ENCODE data around the gene CELA3B.
"Not testable (repeated sequence)": the region's sequence is repeated elsewhere in the genome, so short reads cannot be mapped to it uniquely, and the experiment has no call there.

The CELA3B gene

DNA sequence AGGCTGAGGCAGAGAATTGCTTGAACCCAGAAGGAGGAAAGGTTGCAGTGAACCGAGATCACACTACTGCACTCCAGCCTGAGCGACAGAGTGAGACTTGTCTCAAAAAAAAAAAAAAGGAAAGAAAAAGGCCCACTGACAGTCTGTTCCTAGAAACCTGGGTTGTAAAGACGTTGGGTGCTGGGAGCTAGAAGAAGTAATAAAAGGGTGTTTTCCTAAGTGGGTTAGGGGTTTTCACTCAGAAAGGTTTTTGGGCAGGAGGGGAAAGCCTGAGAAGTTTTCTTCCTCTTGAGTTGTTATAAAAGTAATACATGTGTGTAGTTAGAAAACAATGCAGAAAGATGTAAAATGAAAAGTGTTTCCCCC, 50.1 kb downstream of the CELA3B start:
- H3K4me1 ChIP-seq (ENCODE audit: control insufficient read depth, insufficient read depth, low read length), result no peaks in the 10 kb centered on the region
- no peaks in the 10 kb centered on the region for H3K9me3 ChIP-seq (ENCODE audit: control insufficient read depth, insufficient read depth, low read length)
- H3K27me3 ChIP-seq (ENCODE audit: control insufficient read depth, insufficient read depth, low read length), result no peaks in the 10 kb centered on the region
- H3K4me3 ChIP-seq (ENCODE audit: low read depth, low read length), result no peak overlapping the region
- H3K36me3 ChIP-seq (ENCODE audit: control insufficient read depth, insufficient read depth, low read length), result peaks cover 3% of the 10 kb centered on the region
- no peak overlapping the region for H3K9ac ChIP-seq (ENCODE audit: low read depth, low read length)

DNA sequence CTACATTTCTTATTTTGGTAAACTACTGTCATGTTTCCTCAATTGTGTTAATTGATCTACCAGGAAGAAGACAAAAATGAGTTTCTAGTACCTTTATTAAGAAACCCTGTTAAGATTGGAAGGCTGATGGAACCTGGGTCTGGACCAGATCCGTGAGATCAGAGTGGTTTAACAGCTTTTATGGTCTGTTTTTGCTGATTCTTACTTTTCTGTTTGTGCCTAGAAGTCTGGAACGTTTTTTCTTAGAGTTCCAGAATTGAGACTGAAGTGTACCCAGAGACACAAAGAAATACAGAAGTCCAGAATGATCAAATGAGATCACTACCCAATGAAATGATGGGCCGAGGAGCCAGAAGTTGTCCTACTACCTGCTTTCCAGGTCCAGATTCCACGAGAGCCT, 53.2 kb downstream of the CELA3B start:
- Histone ChIP-seq H3K36me3 (ENCODE audit: control insufficient read depth, insufficient read depth, low read length) (peaks cover 3% of the 10 kb centered on the region), H3K27me3 (ENCODE audit: control insufficient read depth, insufficient read depth, low read length) (no peaks in the 10 kb centered on the region), H3K9me3 (ENCODE audit: control insufficient read depth, insufficient read depth, low read length) (no peaks in the 10 kb centered on the region), H3K4me1 (ENCODE audit: control insufficient read depth, insufficient read depth, low read length) (no peaks in the 10 kb centered on the region), H3K9ac (ENCODE audit: low read depth, low read length) (no peak overlapping the region), H3K4me3 (ENCODE audit: low read depth, low read length) (no peak overlapping the region)

DNA sequence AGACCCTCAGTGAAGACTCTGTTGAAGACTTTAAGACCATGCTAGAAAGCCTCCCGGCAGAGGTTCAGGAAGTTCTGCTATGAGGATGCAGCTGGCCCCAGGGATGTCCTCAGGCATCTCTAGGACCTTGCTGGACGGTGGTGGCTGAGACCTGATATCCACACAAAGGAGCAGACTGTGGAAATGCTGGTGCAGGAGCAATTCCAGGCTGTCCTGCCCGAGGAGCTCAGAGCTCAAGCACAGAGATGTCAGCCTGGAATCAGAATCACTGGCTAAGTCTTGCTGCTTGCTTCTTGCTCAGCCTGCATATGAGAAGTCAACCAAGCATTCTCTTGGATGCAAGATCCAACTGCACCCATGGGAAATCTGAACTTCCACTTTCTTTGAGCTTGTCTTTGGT, 53.7 kb downstream of the CELA3B start:
- Histone ChIP-seq H3K27me3 (ENCODE audit: control insufficient read depth, insufficient read depth, low read length) (no peaks in the 10 kb centered on the region), H3K9ac (ENCODE audit: low read depth, low read length) (no peak overlapping the region), H3K4me3 (ENCODE audit: low read depth, low read length) (no peak overlapping the region), H3K36me3 (ENCODE audit: control insufficient read depth, insufficient read depth, low read length) (peaks cover 3% of the 10 kb centered on the region), H3K4me1 (ENCODE audit: control insufficient read depth, insufficient read depth, low read length) (no peaks in the 10 kb centered on the region), H3K9me3 (ENCODE audit: control insufficient read depth, insufficient read depth, low read length) (no peaks in the 10 kb centered on the region)

DNA sequence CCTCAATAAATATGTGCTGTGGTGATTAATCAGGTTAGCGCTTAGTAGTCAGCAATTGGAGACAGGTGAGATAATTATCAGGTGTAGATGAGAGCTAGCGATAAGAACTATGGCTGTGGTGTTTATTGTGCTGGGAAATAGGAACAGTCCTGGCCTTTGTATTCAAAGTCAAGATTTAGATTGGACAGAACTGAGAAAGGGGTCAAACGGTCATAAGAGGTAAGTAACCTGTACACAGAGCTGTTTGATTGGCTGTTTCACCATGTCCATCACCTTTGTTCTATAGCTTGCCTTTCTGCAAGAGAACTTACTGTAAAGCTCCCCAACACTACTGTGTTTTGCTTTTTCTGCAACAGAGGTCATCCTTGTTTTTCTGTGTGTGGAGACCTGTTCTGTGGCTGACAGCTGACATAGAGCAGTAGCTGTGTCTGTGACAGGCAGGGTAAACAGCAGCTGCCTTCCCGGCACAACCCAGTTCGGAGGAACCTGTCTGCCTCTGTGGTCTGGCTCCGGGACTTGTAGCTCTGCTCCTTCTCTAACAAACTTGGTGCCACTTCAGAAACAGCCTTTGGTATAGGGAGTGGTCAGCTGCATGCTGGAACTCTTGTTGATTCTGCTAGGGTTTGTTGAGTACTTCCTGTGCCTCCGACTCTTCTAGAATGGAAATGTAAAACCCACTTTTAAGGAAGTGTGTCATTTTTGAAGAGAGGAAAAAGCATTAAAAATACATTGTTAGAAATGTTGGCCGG, 54.6 kb downstream of the CELA3B start:
- Histone ChIP-seq H3K4me1 (ENCODE audit: control insufficient read depth, insufficient read depth, low read length) (no peaks in the 10 kb centered on the region), H3K36me3 (ENCODE audit: control insufficient read depth, insufficient read depth, low read length) (peaks cover 3% of the 10 kb centered on the region), H3K9me3 (ENCODE audit: control insufficient read depth, insufficient read depth, low read length) (no peaks in the 10 kb centered on the region), H3K4me3 (ENCODE audit: low read depth, low read length) (no peak overlapping the region), H3K27me3 (ENCODE audit: control insufficient read depth, insufficient read depth, low read length) (no peaks in the 10 kb centered on the region), H3K9ac (ENCODE audit: low read depth, low read length) (no peak overlapping the region)

DNA sequence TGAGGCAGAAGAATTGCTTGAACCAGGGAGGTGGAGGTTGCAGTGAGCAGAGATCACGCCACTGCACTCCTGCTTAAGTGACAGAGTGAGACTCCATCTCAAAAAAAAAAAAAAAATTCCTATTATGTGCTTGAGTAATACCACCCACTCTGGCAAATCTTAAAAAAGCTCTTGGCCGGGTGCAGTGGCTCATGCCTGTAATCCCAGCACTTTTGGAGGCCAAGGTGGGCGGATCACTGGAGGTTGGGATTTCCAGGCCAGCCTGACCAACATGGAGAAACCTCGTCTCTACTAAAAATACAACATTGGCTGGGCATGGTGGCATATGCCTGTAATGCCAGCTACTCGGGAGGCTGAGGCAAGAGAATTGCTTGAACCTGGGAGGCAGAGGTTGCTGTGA, 58.0 kb downstream of the CELA3B start:
- H3K9ac ChIP-seq (ENCODE audit: low read depth, low read length); H3K9me3 ChIP-seq (ENCODE audit: control insufficient read depth, insufficient read depth, low read length); H3K4me1 ChIP-seq (ENCODE audit: control insufficient read depth, insufficient read depth, low read length); H3K36me3 ChIP-seq (ENCODE audit: control insufficient read depth, insufficient read depth, low read length); H3K27me3 ChIP-seq (ENCODE audit: control insufficient read depth, insufficient read depth, low read length); H3K4me3 ChIP-seq (ENCODE audit: low read depth, low read length): not testable (repeated sequence)

DNA sequence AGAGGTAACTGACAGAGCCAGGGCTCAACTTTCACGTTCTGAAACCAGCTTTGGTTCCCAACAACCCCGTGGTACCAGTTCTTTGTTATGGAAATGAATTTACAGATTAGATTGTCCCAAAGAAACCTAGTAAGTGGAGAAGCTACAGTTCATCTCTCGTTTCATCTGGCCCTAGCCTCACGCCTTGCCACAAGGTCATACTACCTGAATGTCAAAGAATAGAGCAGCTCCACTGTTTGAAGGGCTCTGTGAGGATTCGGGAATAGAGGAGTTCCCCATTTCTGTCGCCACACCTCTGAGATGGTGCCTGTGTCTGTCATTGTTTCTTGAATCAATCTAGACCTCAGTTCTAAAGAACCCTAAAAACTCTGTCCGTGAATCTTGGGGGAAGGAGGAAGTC, 60.7 kb downstream of the CELA3B start:
- H3K9me3 ChIP-seq (ENCODE audit: control insufficient read depth, insufficient read depth, low read length), result no peaks in the 10 kb centered on the region
- no peaks in the 10 kb centered on the region for H3K36me3 ChIP-seq (ENCODE audit: control insufficient read depth, insufficient read depth, low read length)
- no peak overlapping the region for H3K4me3 ChIP-seq (ENCODE audit: low read depth, low read length)
- no peak overlapping the region for H3K9ac ChIP-seq (ENCODE audit: low read depth, low read length)
- H3K4me1 ChIP-seq (ENCODE audit: control insufficient read depth, insufficient read depth, low read length), result peaks cover 14% of the 10 kb centered on the region
- H3K27me3 ChIP-seq (ENCODE audit: control insufficient read depth, insufficient read depth, low read length), result no peaks in the 10 kb centered on the region

DNA sequence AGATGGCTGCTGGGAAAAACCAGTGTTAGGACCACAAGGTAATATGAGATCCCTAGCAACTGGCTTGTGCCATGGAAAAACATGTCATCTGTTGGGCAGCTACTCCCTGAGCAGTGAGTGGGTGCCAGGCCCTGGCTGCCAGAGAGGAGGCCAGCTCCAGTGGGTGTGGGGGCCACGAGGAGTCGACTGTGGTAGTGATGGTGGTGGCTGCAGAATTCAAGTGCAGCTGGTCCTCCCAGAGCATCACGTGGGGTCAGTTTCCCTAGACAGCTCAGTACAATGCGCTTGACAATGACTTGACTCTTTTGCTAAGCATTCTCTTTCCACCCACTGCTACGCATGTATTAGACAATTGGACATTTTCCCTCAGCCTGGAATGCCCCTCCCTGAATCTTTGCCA, 61.2 kb downstream of the CELA3B start:
- Histone ChIP-seq H3K36me3 (ENCODE audit: control insufficient read depth, insufficient read depth, low read length) (no peaks in the 10 kb centered on the region), H3K9me3 (ENCODE audit: control insufficient read depth, insufficient read depth, low read length) (no peaks in the 10 kb centered on the region), H3K27me3 (ENCODE audit: control insufficient read depth, insufficient read depth, low read length) (no peaks in the 10 kb centered on the region), H3K4me1 (ENCODE audit: control insufficient read depth, insufficient read depth, low read length) (peaks cover 14% of the 10 kb centered on the region), H3K9ac (ENCODE audit: low read depth, low read length) (no peak overlapping the region), H3K4me3 (ENCODE audit: low read depth, low read length) (no peak overlapping the region)
